Measurements from ENCODE around the gene PNPLA4. TPM values are rescaled to one million over a fixed set of nuclear protein-coding genes. Genes with fewer than 3 reads are reported as not detected.

The PNPLA4 gene
- total RNA-seq, 2 donors from 2014 or later: 5.7 to 19.4 TPM

DNA sequence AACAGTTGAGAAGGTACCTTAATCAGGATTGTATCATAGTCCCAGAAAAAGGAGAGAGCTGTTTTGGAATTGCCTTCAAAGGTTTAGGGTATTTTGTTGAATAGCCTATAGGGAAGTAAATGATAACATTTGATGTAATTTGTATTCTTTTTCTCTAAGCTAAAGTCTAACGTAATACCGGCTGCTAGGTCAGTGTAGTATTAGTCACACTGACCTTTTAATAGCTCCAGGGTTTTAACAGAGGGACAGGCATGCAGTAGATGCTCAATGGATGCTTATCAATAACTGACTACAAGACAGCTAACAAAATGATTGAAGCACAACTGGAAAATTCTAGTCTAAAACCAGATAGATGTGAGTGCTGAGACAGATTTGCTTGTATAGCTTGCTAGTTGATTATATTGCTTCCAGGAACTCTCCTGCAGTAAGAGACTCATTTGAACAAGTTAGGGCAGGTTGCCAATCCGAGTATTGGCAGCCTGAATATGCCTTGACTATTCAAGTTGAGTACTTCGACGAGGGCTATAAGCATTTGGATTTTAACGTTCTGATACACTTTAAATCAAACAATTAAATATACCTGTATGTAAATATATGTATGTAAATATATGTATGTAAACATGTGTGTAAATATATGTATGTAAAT is 16.5 kb upstream of the PNPLA4 start:
- WGBS, 2 donors: 52 to 61% methylated on average over 6 of the region's 6 CpGs
- DNase-seq: no peak

DNA sequence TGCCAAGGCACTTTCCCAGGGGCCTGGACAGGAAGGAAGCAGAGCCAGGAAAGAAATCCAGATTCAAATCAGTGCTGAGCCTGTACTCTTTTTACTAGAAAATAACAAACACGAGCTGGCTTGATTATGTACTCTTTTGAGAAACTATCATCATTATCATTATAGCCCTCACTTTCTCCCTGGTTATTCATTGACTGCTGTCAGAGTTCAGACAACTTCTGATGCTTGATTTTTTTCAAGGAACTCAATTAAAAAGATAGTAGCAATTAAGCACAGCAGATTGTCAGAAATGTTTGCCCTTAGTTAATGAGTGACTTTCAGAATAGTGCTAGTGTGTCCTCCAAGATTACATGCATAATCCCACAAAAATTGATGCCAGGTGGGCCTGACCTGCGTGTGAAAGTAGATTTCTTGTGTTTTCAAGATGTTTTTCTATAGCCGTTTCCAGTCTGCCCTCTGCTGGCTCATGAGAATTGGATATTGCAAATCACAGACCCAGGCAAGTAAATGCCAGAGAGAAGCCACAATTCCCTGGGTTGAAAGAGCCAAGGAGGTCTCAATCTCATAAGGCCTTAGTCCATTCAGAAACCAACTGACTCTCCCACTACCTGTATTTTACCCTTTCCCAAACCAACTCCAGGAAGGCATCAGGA is 14.3 kb upstream of the PNPLA4 start:
- no peaks in the 10 kb centered on the region for H3K27me3 ChIP-seq
- no peaks in the 10 kb centered on the region for H3K9me3 ChIP-seq
- TF ChIP-seq, protein P1, sequence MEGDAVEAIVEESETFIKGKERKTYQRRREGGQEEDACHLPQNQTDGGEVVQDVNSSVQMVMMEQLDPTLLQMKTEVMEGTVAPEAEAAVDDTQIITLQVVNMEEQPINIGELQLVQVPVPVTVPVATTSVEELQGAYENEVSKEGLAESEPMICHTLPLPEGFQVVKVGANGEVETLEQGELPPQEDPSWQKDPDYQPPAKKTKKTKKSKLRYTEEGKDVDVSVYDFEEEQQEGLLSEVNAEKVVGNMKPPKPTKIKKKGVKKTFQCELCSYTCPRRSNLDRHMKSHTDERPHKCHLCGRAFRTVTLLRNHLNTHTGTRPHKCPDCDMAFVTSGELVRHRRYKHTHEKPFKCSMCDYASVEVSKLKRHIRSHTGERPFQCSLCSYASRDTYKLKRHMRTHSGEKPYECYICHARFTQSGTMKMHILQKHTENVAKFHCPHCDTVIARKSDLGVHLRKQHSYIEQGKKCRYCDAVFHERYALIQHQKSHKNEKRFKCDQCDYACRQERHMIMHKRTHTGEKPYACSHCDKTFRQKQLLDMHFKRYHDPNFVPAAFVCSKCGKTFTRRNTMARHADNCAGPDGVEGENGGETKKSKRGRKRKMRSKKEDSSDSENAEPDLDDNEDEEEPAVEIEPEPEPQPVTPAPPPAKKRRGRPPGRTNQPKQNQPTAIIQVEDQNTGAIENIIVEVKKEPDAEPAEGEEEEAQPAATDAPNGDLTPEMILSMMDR (IDR thresholded peaks at IDR 0.05): peak in 5 of 7 experiments; percentile 14 to 35 (median 16)
- no peak for TF ChIP-seq POLR2A (IDR thresholded peaks at IDR 0.05)
- H3K27ac ChIP-seq: no peak overlapping the region
- no peak overlapping the region for H3K4me3 ChIP-seq
- intact Hi-C loops (cut with DNase I): no loop called here
- DNase-seq (peak in 2 of 4 donors; percentile 10 to 38), ATAC-seq (no peak)
- no peaks in the 10 kb centered on the region for H3K36me3 ChIP-seq (replicated peaks in 1 of 2; ENCODE audit: insufficient read depth in 1 of 2, low read depth in 2 of 2)
- 0 to 2% methylated on average over 2 to 3 of the region's 3 CpGs for WGBS, 2 donors
- no peaks in the 10 kb centered on the region for H3K4me1 ChIP-seq

More for the DNA sequence above, 16.5 kb upstream of the PNPLA4 start:
- no peak overlapping the region for H3K27ac ChIP-seq
- no peaks in the 10 kb centered on the region for H3K27me3 ChIP-seq
- no peak for ATAC-seq
- intact Hi-C loops (cut with DNase I): no loop called here
- H3K4me3 ChIP-seq: no peak overlapping the region
- H3K4me1 ChIP-seq: no peaks in the 10 kb centered on the region
- H3K9me3 ChIP-seq: no peaks in the 10 kb centered on the region
- TF ChIP-seq, protein P1 (IDR thresholded peaks at IDR 0.05): no peak
- TF ChIP-seq POLR2A (IDR thresholded peaks at IDR 0.05): no peak
- H3K36me3 ChIP-seq (replicated peaks in 1 of 2; ENCODE audit: insufficient read depth in 1 of 2, low read depth in 2 of 2): no peaks in the 10 kb centered on the region

DNA sequence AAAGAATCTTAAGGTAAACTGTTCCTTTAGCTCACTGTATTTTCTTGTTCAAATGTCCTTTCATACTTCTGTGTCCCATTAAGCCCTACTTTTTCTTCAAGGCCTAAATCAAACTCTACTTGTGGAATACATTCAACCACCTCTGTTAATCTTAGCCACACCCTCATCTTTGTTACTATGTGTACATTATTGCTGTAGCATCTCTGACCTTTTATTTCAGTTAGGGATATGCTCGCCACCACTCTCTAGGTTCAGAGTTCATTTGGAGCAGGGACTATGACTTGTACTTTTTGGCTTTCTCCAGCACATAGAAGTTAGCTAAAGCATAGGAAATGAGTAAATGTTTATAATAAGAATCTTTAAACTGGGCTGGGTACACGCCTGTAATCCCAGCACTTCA is 6.8 kb upstream of the PNPLA4 start:
- no peak overlapping the region for H3K4me3 ChIP-seq
- DNase-seq (no peak), ATAC-seq (no peak)
- intact Hi-C loops (cut with DNase I): no loop called here
- H3K36me3 ChIP-seq (replicated peaks in 1 of 2; ENCODE audit: insufficient read depth in 1 of 2, low read depth in 2 of 2): no peaks in the 10 kb centered on the region
- no peaks in the 10 kb centered on the region for H3K9me3 ChIP-seq
- H3K4me1 ChIP-seq: no peaks in the 10 kb centered on the region
- TF ChIP-seq POLR2A (IDR thresholded peaks at IDR 0.05): no peak
- TF ChIP-seq, protein P1 (IDR thresholded peaks at IDR 0.05): no peak
- H3K27ac ChIP-seq: no peak overlapping the region
- 90 to 92% methylated on average over 2 of the region's 2 CpGs for WGBS, 2 donors
- no peaks in the 10 kb centered on the region for H3K27me3 ChIP-seq

DNA sequence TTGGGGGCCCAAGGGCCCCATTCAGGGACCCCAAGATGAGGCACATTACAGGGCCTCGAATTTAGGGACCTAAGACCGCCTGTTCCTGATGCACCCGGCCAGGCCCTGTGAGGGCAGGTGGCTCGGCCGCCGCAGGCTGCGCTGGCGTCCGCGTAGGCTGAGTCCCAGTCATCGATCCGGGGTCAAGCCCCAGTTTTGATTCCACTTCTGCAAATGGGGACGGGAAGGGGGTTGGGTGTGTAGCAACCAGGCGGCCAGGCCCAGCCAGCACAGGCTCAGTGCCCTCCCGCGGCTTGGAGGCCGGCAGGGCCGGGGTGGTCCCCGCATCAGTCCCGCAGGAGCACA is 327 bp downstream of the PNPLA4 start:
- intact Hi-C loops (cut with DNase I): no loop called here
- H3K4me3 ChIP-seq: peak overlapping the region; percentile 20 to 52
- WGBS, 2 donors: 4% methylated on average over 10 of the region's 20 CpGs; no CpG with 5 or more reads in 1 of the 2 donors
- no peak for TF ChIP-seq POLR2A (IDR thresholded peaks at IDR 0.05)
- TF ChIP-seq, protein P1 (IDR thresholded peaks at IDR 0.05): no peak
- peak overlapping the region; percentile 72 to 91 (median 90) for H3K27ac ChIP-seq
- ATAC-seq (no peak), DNase-seq (no peak)
- H3K9me3 ChIP-seq: no peaks in the 10 kb centered on the region
- H3K27me3 ChIP-seq: no peaks in the 10 kb centered on the region
- H3K4me1 ChIP-seq: peaks cover 11% of the 10 kb centered on the region
- no peaks in the 10 kb centered on the region for H3K36me3 ChIP-seq (replicated peaks in 1 of 2; ENCODE audit: insufficient read depth in 1 of 2, low read depth in 2 of 2)
